DOHH2 (cell line): ENCODE results near the gene CAPN10.

ENCODE experiments used
- H3F3A ChIP-seq: fragments of 200-600 bp; sonication (generic), shearing (Covaris generic); 2 replicates; pipeline ENCODE4 v1.6.0; 2016; ENCODE audit warnings: antibody characterized with exemption, mild to moderate bottlenecking; ENCODE audit not compliant: control insufficient read depth, insufficient read depth
- H3K27ac ChIP-seq: fragments of 200-600 bp; sonication (generic); 2 replicates; pipeline ENCODE4 v1.5.1; 2014; ENCODE audit warnings: low read depth, mild to moderate bottlenecking, low read length, moderate library complexity
- H3K27me3 ChIP-seq: fragments of 200-600 bp; sonication (generic); 2 replicates; pipeline ENCODE4 v1.6.1; 2014; ENCODE audit warnings: mild to moderate bottlenecking, low read length, mixed read lengths; ENCODE audit not compliant: control insufficient read depth
- H3K36me3 ChIP-seq: fragments of 200-600 bp; sonication (generic); 2 replicates; pipeline ENCODE4 v1.6.1; 2014; ENCODE audit warnings: mild to moderate bottlenecking, low read length, moderate library complexity, mixed read lengths; ENCODE audit not compliant: control insufficient read depth
- H3K4me1 ChIP-seq: fragments of 200-600 bp; sonication (generic); 2 replicates; pipeline ENCODE4 v1.6.1; 2014; ENCODE audit warnings: mild to moderate bottlenecking, low read length, mixed read lengths; ENCODE audit not compliant: control insufficient read depth
- H3K4me2 ChIP-seq: fragments of 200-600 bp; sonication (generic); 2 replicates; pipeline ENCODE4 v1.6.0; 2014; ENCODE audit warnings: mild to moderate bottlenecking, low read length, moderate library complexity
- H3K4me3 ChIP-seq: fragments of 200-600 bp; sonication (generic); 2 replicates; pipeline ENCODE4 v1.5.1; 2014; ENCODE audit warnings: mild to moderate bottlenecking, low read length, mixed read lengths
- H3K79me2 ChIP-seq: fragments of 200-600 bp; sonication (generic); 2 replicates; pipeline ENCODE4 v1.6.1; 2014; ENCODE audit warnings: mild to moderate bottlenecking, low read length, mixed read lengths; ENCODE audit not compliant: control insufficient read depth
- H3K9me2 ChIP-seq: fragments of 200-600 bp; sonication (generic); replicated peaks from 2 replicates; pipeline ENCODE4 v1.6.1; 2014; ENCODE audit warnings: mild to moderate bottlenecking, low read length, mixed read lengths; ENCODE audit not compliant: control insufficient read depth
- H3K9me3 ChIP-seq: fragments of 200-600 bp; sonication (generic); 2 replicates; pipeline ENCODE4 v1.6.1; 2014; ENCODE audit warnings: antibody characterized with exemption, low read length, mixed read lengths; ENCODE audit not compliant: control insufficient read depth, insufficient read depth
- H4K20me1 ChIP-seq: fragments of 200-600 bp; sonication (generic); 2 replicates; pipeline ENCODE4 v1.6.0; 2014; ENCODE audit warnings: low read depth, mild to moderate bottlenecking, antibody characterized with exemption, low read length, moderate library complexity; ENCODE audit not compliant: control insufficient read depth, insufficient read depth
- CTCF ChIP-seq: fragments of 200-600 bp; sonication (generic); IDR thresholded peaks from one replicate; pipeline ENCODE4 v1.5.1; 2014; ENCODE audit warnings: antibody characterized with exemption, mild to moderate bottlenecking, low read depth, low read length; ENCODE audit not compliant: poor library complexity, severe bottlenecking
- EZH2phosphoT487 ChIP-seq: fragments of 200-600 bp; sonication (generic); IDR thresholded peaks from 2 replicates; pipeline ENCODE4 v1.6.1; 2017; ENCODE audit warnings: borderline replicate concordance, mild to moderate bottlenecking, antibody characterized with exemption, low read length, moderate library complexity, mixed read lengths

Gene CAPN10

GRCh38 chr2:240583774-240584173 lies 2.8 kb upstream of the CAPN10 start:
- Histone ChIP-seq H3K4me1 (peaks cover 82% of the 10 kb centered on the region), H3F3A (peaks cover 18% of the 10 kb centered on the region), H3K79me2 (peaks cover 85% of the 10 kb centered on the region), H4K20me1 (peaks cover 13% of the 10 kb centered on the region), H3K4me3 (peak overlapping the region; percentile 78), H3K9me3 (no peaks in the 10 kb centered on the region), H3K36me3 (peaks cover 43% of the 10 kb centered on the region), H3K4me2 (peak overlapping the region; percentile 96), H3K27me3 (no peaks in the 10 kb centered on the region), H3K27ac (peak overlapping the region; percentile 98), H3K9me2 (no peaks in the 10 kb centered on the region)
- TF ChIP-seq EZH2phosphoT487, result no peak

- Histone ChIP-seq H3K9me3 (no peaks in the 10 kb centered on the region), H3K9me2 (no peaks in the 10 kb centered on the region), H3K4me3 (peak overlapping the region; percentile 78), H3K27ac (peak overlapping the region; percentile 98), H4K20me1 (peaks cover 13% of the 10 kb centered on the region), H3K4me2 (peak overlapping the region; percentile 96), H3K4me1 (peaks cover 74% of the 10 kb centered on the region), H3K27me3 (no peaks in the 10 kb centered on the region), H3K36me3 (peaks cover 43% of the 10 kb centered on the region), H3F3A (peaks cover 18% of the 10 kb centered on the region), H3K79me2 (peaks cover 85% of the 10 kb centered on the region)
- no peak for TF ChIP-seq CTCF
These were observed 2.0 kb upstream of the CAPN10 start for GRCh38 chr2:240584486-240585031.

- H3F3A ChIP-seq, result peaks cover 18% of the 10 kb centered on the region
- H3K9me2 ChIP-seq, result no peaks in the 10 kb centered on the region
- peaks cover 69% of the 10 kb centered on the region for H3K4me1 ChIP-seq
- peaks cover 13% of the 10 kb centered on the region for H4K20me1 ChIP-seq
- peaks cover 45% of the 10 kb centered on the region for H3K36me3 ChIP-seq
- H3K27me3 ChIP-seq, result no peaks in the 10 kb centered on the region
- H3K4me2 ChIP-seq, result peak overlapping the region; percentile 96
- H3K79me2 ChIP-seq, result peaks cover 85% of the 10 kb centered on the region
- no peaks in the 10 kb centered on the region for H3K9me3 ChIP-seq
- peak overlapping the region; percentile 78 for H3K4me3 ChIP-seq
- no peak for TF ChIP-seq EZH2phosphoT487
- TF ChIP-seq CTCF, result no peak
- peak overlapping the region; percentile 98 for H3K27ac ChIP-seq
These were observed 1.4 kb upstream of the CAPN10 start for GRCh38 chr2:240585101-240585500.

- Histone ChIP-seq H3K4me1 (peaks cover 62% of the 10 kb centered on the region), H3K9me3 (no peaks in the 10 kb centered on the region), H3K4me3 (peak overlapping the region; percentile 78), H3K79me2 (peaks cover 85% of the 10 kb centered on the region), H3K4me2 (peak overlapping the region; percentile 96), H3F3A (peaks cover 18% of the 10 kb centered on the region), H4K20me1 (peaks cover 13% of the 10 kb centered on the region), H3K27me3 (no peaks in the 10 kb centered on the region), H3K36me3 (peaks cover 50% of the 10 kb centered on the region), H3K27ac (peak overlapping the region; percentile 98), H3K9me2 (no peaks in the 10 kb centered on the region)
- TF ChIP-seq EZH2phosphoT487 (no peak), CTCF (no peak)
These were observed 795 bp upstream of the CAPN10 start for GRCh38 chr2:240585681-240586197.
